Activated CD8-positive, alpha-beta memory T cell treated with anti-CD3 and anti-CD28 coated beads, Interleukin-2, amount 50 U/mL, for 24 hours (primary cell): ENCODE measurements around the gene PLK3.
A peak's percentile ranks its signal among the peaks of the same experiment; 100 is the strongest.
"Not testable (repeated sequence)": the region's sequence is repeated elsewhere in the genome, so short reads cannot be mapped to it uniquely, and the experiment has no call there.

Source experiments
- DNase-seq: peaks from one replicate; pipeline ENCODE4 v3.0.0-alpha.2; 2020; ENCODE audit errors: extremely low read depth

PLK3 gene

GRCh38 chr1:44787506-44787905 lies 12.7 kb upstream of the PLK3 start:
- DNase-seq, result no peak

- DNase-seq, result no peak
Observed at GRCh38 chr1:44788120-44788860, 11.9 kb upstream of the PLK3 start, which contains the start of gene BEST4. Gene BEST4 (minus strand): TSS chr1:44788170. CDS start chr1:44787705, 465 bp downstream.

DNA sequence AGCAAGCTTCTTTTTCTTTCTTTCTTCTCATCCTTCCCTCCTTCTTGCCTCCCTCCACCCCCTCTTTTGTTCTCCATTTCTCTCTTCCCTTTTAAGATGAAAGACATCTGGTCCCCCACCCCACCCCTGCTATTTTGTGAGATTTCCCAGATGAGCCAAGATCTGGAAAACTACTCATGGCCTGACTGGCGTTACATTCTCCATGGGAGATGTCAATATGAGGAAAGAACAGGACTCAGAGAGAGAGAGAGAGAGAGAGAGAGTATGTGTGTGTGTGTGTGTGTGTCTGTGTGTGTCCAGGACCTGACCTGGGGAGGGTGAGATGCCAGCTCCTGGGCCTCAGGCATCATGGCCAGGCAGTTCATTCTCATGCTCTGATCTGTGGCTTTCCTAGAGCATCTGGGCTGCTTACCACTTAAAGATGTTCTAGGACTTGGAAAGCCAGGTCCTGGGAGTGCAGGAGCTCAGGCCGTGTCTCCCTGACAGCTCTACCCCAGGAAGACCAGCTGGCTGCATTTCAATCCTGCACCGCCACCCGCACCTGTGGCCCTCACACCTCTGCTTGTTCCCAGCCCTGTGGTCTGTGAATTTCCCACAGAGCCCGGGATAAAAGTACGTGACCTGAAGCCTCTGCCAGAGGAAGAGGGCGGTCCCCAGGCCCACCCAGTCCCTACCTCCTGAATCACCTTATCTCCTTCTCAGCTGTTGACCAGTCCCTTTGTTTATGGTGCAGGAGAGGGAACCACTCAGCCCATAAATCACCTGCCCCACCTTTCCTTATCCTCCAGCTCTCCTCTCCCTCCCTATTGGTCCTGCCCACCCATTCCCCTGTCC lies 9.0 kb upstream of the PLK3 start:
- DNase-seq, result no peak

DNA sequence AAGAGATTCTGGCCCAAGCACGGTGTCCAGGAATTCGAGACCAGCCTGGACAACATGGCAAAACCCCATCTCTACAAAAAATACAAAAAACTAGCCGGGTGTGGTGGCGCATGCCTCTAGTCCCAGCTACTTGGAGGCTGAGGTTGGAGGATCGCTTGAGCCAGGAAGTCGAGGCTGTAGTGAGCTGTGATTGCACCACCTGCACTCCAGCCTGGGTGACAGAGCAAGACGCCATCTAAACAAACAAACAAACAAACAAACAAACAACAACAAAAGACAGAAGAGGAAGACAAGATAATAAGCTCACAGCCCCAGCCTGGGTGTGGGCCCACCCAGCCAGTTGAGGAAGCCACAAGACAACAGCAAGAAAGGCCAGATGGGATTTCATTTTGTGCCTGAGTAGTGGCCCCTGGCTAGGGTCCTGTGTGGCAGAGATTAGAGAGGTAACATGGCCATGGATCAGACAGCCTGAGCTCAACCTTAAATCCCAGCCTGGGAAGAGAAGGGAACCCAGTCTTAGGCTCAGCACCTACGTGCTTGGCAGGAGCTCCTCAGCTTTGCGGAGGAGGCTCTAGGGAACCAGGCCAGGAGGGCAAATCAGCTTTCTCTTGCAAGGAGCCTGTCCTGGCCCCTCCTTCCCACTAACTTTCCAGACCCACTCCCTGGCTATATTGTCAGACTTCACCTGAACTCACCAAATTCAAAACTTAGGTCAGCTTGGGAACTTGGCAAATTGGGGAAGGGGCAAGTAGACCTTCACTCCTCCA lies 7.3 kb upstream of the PLK3 start:
- DNase-seq, result no peak

- DNase-seq, result not testable (repeated sequence)
Observed at GRCh38 chr1:44797886-44798285, 2.3 kb upstream of the PLK3 start.

DNA sequence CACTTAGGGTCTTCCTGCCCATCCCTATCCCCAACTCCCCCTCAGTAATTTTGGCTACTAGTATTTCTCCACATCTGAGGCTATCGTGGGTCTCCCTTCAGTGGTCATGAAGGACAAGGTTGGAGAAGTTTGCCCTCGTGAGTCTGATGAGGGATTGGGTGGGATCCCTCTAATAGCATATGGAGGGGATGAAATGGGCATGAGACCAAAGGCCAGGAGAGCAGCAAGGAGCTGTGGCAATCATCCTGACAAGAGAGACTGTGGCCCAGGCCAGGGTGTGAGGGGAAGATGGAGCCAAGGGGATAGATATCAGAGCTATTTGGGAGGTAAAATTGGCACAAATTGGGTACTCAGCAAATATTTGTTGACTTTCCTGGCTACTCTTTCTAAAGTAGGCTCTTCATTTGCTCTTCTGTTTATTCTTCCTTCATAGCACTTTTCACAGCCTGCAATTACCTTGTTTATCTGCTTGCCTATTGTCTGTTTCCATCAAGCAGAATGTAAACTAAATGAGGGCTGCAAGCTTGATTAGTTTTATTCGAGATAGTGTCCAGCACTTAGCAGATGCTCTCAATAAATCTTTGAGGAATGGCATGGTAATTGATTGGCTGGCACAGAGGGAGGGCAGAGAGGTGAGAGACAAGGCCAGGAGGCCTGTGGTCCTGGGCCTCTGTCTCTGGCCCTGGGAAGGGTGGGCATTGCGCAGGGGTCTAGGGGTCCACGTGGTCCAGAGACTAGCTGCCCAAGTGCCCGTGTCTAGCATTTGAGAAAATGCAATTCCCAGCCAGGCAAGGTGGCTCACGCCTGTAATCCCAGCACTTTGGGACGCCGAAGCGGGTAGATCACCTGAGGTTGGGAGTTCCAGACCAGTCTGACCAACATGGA lies 1.5 kb upstream of the PLK3 start:
- DNase-seq, result no peak

DNA sequence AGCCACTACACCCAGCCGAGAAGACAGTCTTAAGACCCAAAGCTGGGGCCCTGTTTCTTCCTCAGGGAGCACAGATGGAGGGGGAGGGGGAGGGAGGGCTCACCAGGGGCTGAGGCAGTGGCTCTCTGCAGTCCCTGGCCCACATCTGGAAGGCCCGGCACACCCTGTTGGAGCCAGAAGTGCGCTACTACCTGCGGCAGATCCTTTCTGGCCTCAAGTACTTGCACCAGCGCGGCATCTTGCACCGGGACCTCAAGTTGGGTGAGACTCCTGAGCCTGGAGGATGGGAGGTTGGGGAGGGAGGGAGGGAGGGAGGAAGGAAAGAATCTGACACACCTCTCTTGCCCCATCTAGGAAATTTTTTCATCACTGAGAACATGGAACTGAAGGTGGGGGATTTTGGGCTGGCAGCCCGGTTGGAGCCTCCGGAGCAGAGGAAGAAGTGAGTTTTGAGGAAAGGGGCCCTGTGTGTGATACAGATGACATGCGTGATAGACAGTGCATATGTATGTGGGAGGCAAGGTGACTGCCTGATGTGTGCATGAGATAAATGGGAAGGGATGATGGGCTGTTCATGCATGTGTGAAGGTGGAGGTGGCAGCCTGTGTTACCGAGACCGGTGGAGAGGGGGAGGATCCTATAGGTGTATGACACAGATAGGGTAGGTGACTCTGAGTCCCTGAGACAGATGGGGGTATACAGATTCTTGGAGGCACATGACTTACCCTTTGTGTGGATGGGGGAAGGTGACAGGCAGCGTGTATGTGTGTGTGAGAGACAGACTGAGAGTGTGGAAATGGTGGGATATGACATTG lies 1.5 kb downstream of the PLK3 start:
- DNase-seq, result no peak

DNA sequence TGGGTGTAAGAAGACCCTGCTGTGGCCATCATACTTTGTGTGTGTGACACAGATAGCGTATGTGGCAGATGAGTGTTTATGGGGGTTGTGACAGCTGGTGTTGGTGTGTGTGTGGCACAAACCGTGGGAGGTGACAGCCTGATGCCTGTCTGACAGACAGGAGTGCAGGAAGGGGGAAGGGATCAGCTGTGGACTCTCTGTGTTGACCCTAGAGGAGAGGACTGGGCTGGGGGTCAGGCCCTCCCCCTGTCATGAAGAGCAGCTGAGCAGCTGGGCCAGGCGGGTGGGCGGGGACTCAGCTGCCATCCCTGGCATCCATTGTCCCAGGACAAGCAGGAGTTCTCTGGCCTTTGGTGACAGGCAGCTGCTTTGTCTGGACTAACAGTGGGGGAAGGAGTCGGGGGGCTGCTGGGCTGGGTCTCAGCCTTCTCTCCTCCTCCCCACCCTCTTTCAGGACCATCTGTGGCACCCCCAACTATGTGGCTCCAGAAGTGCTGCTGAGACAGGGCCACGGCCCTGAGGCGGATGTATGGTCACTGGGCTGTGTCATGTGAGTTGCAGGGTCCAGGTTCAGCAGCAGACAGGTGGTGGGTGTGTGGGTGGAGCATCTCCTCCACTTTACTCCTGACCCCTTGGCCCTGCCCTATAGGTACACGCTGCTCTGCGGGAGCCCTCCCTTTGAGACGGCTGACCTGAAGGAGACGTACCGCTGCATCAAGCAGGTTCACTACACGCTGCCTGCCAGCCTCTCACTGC lies 2.3 kb downstream of the PLK3 start:
- no peak for DNase-seq

- DNase-seq, result no peak
Observed at GRCh38 chr1:44803062-44803311, 2.8 kb downstream of the PLK3 start.

GRCh38 chr1:44803312-44804095 lies 3.3 kb downstream of the PLK3 start:
- no peak for DNase-seq

GRCh38 chr1:44805311-44806024 lies 5.3 kb downstream of the PLK3 start:
- DNase-seq, result no peak

- DNase-seq, result no peak
Observed at GRCh38 chr1:44806025-44806703, 6.0 kb downstream of the PLK3 start.

GRCh38 chr1:44806704-44807363 lies 6.7 kb downstream of the PLK3 start, which contains the start of gene DYNLT4:
Gene DYNLT4 (minus strand): TSS chr1:44807351. CDS start chr1:44806668, 683 bp downstream.
- no peak for DNase-seq

DNA sequence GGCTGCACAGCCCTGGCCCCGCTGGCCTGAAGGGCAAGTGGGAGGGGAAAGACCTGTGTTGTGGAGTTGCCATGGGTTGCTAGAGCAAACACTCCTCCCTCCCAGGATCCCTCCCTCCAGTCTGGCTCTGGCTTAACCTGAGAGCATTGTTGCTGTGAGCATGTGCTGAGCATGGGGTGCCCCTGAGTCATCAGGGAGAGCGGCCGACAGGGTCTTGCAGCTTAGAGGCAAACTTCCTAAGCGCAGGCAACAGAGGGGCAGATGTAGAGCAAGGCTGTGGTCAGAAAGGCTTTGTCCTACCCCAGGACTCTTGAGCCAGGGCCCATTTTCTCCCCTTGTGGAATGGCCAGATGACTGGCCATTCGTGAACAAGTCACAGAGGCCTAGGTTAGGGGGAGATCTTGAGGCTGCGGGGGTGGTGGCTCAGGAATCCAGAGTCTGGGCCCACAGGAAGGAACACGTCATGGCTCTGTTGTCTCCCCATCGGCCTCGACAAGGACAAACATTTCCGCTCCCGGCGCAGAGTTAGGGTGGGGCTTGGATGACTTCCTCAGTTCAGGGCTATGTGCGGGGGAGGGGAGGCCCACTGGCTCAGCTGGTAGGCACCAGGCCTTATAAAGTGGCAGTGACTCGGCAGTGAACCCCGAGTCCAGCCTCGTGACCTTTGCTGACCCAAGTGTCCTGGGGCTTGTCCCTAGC lies 7.3 kb downstream of the PLK3 start:
- peak; percentile 79 for DNase-seq

- no peak for DNase-seq
Observed at GRCh38 chr1:44808063-44808937, 8.1 kb downstream of the PLK3 start, which contains the start of gene BTBD19. Gene BTBD19 (plus strand): TSS chr1:44808523. CDS start chr1:44808821, 298 bp downstream.
